GM18508 (cell line): ENCODE data around the gene RBKS.
"Not testable (repeated sequence)": the region's sequence is repeated elsewhere in the genome, so short reads cannot be mapped to it uniquely, and the experiment has no call there.

Experiments used
- ATAC-seq: cut with Tn5 transposase; IDR thresholded peaks from one replicate; pipeline ENCODE4 v1.9.1; 2021; ENCODE audit warnings: moderate number of reproducible peaks; ENCODE audit not compliant: insufficient read depth, unreplicated experiment

RBKS gene

GRCh38 chr2:27907547-27907946 is 17.4 kb upstream of the RBKS start:
- ATAC-seq, result no peak

DNA sequence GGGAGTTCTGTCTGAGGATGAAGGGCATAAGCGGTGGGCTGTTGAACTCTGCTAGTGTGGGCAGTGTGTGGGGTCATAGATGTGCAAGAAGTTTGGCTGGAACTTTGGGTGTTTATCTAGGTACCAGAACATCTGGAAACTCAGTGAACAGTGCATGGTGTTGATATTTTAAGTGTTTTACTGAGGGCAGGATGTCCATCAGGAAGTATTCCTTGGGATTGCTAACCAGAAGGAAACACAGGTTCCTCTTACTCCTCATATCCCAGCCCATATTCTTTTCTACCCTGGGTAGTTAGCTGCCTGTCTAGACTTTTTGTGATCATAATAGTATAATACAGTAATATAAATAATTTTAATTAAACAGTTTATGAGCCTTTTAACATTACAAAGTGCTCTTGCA is 15.9 kb upstream of the RBKS start:
- no peak for ATAC-seq

DNA sequence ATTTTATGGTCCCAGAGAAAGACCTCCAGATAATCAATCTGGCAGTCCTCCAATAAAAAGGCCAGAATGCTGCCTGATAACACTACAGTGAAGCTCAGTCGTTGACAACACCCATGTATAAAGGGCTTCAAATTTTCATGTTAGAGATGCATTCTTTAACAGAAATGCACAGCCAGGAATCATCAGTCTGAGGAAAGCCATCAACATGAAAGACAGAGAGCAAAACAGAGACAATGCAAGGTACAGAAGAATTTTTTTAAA is 14.1 kb upstream of the RBKS start:
- ATAC-seq, result no peak

DNA sequence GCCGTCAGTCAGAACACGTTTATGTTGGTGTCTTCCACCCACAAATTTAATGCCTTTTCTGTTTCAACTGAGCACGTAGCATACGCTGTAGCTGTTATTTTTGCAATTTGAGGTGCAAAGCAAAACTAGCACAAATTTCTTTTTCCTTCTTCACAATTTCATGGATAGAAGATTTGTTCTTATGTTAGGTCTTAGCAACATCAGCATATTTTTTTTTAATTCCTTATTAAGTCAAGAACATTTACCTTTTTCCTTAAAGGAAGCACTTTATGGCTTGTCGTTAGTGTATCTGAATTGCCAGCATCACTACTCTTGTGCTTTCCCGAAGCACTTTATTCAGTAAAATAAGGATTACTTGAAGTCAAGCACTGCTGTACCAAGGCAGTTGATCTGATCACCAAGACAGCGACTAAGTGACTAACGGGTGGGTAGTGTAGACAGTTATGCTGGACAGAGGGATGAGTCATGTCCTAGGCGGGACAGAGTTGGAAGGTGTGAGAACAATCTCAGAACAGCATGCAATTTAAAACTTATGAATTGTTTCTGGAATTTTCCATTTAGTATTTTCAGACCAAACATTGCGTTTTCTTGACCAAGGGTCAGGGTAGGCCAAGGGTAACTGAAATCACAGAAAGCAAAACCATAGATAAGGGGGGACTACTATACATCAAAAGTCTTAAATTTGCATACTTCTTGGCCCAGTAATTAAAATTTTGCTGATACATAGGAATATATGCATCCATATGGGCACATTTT is 13.6 kb upstream of the RBKS start:
- ATAC-seq, result no peak

DNA sequence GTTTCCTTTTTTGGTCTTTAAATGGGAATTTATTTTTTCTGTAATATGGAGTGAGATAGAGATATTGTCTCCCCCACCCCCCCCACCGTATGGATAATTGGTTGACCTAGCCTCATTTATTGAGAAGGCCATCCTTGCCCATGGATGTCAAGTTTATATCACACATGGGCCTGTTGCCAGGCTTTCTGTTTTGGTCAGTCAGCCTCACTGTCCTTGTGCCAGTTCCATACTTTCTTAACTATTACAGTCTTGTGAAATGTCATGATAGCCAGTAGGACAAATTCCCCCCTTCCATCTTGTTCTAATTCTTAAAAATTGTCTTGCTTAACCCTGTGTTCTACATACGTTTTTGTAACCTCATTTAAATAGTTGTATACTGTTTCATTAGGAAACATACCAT is 12.8 kb upstream of the RBKS start:
- no peak for ATAC-seq

GRCh38 chr2:27902098-27902497 is 11.9 kb upstream of the RBKS start:
- ATAC-seq, result no peak

DNA sequence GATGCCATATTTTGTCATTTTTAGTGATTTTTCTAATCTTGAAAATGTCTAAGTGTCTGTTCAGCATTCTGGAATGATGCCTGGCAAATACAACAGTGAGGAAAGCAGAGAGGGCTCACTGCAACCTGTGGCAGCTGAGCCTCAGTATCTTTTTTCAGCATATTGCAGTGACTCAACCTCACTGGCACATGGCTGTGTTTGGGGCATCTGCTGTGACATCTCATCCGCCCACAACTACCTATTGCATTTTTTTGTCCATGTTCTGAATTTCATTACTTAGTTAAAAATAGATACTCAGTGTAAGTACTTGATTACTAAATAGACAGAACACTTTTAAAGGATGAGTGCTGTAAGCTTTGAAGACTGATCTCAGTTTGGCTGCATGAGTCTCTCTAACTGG is 11.0 kb upstream of the RBKS start:
- ATAC-seq, result no peak

GRCh38 chr2:27897717-27898116 is 7.5 kb upstream of the RBKS start:
- ATAC-seq, result no peak

- ATAC-seq, result no peak
Measured at GRCh38 chr2:27893006-27893405, 2.8 kb upstream of the RBKS start.

DNA sequence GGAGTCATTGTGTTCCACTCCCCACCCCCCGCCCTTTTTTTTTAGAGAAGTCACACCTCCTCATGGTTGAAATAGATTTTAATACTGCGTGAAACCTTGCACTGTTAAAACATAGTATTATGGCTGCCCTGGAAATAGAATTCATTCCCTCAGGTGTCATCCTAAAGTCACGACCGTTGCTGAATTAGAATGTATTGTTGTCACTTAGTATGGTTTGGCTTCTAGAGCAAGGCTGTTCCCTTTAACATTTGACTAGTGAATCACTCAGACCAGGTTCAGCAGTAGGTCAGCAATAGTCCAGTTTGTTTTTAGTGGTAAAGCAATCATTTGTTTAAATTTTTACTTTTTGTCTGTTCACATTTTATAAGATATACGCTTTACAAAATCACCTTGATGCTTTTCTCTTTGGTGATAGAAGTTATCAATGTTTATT is 1.5 kb upstream of the RBKS start:
- no peak for ATAC-seq

DNA sequence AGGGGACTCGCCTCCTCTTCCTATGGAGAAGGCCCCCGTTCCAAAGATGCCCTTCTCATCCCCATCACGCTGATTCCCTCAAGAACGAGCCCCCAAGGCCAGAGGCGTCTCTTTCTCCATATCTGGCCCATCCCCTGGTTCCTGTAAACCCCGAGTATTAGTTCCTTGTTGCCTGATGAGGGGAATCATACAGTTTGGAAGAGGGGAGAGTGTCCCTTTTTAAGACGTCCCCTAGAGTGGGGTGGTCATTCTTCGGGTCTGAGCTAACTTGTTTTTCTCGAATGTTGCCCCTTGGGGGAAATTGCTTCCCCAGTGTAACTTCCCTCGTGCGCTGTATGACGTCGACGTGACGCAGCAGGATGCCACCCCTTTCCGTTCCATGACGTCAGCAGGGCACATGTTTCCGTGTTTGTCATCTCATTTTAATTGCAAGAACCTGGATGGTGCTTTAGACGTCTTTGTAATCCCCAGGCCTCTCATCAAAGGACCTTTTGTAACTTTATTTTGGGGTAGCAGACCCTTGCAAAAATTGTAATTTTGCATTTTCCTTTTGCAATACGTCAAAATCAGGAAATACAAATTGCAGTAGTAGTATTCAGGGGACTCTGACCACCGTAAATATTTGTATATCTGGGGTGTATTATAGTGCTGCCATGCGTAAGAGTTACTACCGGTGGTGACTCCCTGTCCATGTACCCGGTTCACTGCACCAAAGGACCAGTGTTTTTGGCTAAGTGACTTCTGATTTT is 911 bp upstream of the RBKS start:
- no peak for ATAC-seq

DNA sequence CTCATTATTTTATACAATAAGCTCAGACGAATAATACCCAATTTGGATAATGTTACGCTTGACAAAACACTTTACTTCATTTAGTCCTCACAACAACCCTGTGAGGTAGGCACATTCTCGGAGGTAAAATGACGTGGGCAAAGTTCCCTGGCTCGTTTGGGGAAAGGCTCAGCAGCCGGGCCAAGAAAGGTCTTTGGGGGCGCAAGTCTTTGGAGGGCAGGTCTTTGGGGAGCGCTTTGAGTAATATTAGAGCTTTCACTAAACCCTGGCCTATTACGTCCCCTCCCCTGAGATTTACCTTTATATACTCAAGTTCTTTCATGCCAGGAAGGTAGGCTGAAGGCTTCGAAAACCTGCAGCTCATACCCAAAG is 427 bp downstream of the RBKS start:
- no peak for ATAC-seq

- no peak for ATAC-seq
Measured at GRCh38 chr2:27888790-27889189, 1.4 kb downstream of the RBKS start.

GRCh38 chr2:27887830-27888229 is 2.4 kb downstream of the RBKS start:
- ATAC-seq, result no peak

DNA sequence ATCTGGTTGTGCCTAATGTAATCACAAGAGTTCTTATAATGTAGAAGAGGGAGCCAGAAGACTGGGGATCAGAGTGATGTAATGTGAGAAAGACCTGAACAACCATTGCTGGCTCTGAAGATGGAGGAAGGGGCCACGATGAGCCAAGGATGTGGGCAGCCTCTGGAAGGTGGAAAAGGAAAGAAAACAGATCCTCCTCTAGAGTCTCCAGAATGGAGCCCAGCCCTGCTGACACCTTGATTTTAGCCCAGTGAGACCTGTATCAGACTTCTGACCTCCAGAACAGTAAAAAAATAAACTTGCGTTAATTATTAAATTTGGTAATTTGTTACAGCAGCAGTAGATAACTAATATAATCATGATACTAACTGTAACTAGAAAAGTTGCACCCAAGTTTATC is 3.1 kb downstream of the RBKS start:
- no peak for ATAC-seq

DNA sequence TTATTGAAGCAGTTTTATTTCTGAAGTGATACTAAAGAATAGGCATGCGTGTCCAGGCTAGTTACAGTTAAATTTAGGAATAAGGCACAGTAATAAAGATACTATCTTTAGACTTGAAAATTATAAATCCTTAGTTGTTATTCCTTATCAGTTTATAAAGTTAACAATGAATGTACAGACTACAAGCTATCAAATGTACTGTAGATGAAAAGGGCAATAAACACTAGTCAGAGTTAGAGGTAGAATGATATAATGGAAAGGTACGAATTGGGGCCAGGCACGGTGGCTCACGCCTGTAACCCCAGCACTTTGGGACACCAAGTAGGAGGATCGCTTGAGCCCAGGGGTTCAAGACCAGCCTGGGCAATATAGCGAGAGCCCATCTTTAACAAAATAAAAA is 3.9 kb downstream of the RBKS start:
- ATAC-seq, result no peak

DNA sequence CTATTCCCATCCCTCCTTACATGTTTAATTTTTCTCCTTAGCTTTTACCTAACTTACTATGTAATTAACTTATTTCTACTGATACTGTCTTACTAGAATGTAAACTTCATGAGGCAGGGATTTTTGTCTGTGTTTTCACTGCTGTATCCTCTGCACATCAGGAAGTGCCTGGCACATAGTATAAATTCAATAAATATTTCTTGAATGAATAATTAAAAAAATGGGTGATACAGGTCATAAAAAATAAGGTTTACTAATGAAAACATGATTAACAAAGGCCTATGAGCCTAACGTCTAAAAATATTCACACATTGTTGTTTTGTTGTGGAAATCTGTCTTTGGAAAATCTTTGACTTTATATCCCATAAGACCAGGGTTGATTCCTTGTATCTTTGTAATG is 4.5 kb downstream of the RBKS start:
- no peak for ATAC-seq

GRCh38 chr2:27885234-27885633 is 5.0 kb downstream of the RBKS start:
- ATAC-seq, result no peak

GRCh38 chr2:27884601-27885000 is 5.6 kb downstream of the RBKS start:
- no peak for ATAC-seq

GRCh38 chr2:27882584-27882922 is 7.6 kb downstream of the RBKS start:
- ATAC-seq, result not testable (repeated sequence)

DNA sequence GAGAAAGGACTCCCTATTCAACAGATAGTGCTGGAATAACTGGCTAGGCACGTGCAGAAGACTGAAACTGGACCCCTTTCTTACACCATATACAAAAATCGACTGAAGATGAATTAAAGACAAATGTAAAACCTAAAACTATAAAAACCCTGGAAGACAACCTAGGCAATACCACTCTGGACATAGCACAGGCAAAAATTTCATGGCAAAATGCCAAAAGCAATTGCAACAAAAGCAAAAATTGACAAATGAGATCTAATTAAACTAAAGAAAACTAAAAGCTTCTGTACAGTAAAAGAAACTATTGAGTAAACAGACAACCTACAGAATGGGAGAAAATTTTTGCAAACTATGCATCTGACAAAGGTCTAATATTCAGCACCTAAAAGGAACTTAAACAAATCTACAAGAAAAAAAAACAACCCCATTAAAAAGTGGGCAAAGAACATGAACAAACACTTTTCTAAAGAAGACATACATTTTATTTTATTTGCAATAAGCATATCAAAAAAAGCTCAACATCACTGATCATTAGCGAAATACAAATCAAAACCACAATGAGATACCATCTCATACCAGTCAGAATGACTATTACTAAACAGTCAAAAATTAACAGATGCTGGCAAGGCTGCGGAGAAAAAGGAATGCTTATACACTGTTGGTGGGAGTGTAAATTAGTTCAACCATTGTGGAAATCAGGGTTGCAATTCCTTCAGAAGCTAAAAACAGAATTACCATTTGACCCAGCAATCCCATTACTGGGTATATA is 8.2 kb downstream of the RBKS start:
- not testable (repeated sequence) for ATAC-seq

GRCh38 chr2:27878825-27879224 is 11.4 kb downstream of the RBKS start:
- no peak for ATAC-seq
